ENCODE results near the gene SPG11. TPM values are rescaled to one million over a fixed set of nuclear protein-coding genes. Genes with fewer than 3 reads are reported as not detected.

The SPG11 gene
- total and polyA plus RNA-seq, 2 experiments from 2014 or later, result 23.3 to 42.2 TPM

- Mint-ChIP-seq H3K27me3 (ENCODE audit: insufficient read depth, low read depth, poor library complexity) (peaks cover 3% of the 10 kb centered on the region), H3K27ac (no peak overlapping the region), H3K36me3 (ENCODE audit: low read depth) (no peaks in the 10 kb centered on the region), H3K4me1 (peaks cover 9% of the 10 kb centered on the region; the same call in 2 of the 3 replicates), H3K4me3 (no peak overlapping the region), H3K9me3 (no peaks in the 10 kb centered on the region)
- no peak overlapping the region for H3K4me3 ChIP-seq
- H3K79me2 ChIP-seq (replicated peaks; ENCODE audit: insufficient read depth), result no peaks in the 10 kb centered on the region
- H3K9me2 ChIP-seq (ENCODE audit: insufficient read depth), result no peaks in the 10 kb centered on the region
- no peaks in the 10 kb centered on the region for H4K20me1 ChIP-seq (replicated peaks; ENCODE audit: insufficient read depth)
- H3K4me1 ChIP-seq (ENCODE audit: insufficient read depth), result no peaks in the 10 kb centered on the region
- ATAC-seq (no peak), DNase-seq (ENCODE audit: low spot score) (no peak)
- H2AFZ ChIP-seq, result 0 out of 2 replicates have a peak overlapping the region, but pooled peaks have one; percentile 34
- no peaks in the 10 kb centered on the region for H3K36me3 ChIP-seq (ENCODE audit: insufficient read depth)
- no peak overlapping the region for H3K4me2 ChIP-seq
- no peaks in the 10 kb centered on the region for H3F3A ChIP-seq (replicated peaks; ENCODE audit: low read depth)
- H3K27me3 ChIP-seq (ENCODE audit: insufficient read depth), result no peaks in the 10 kb centered on the region
- no peak overlapping the region for H3K27ac ChIP-seq (ENCODE audit: low read depth)
- TF ChIP-seq REST (IDR thresholded peaks at IDR 0.05; ENCODE audit: unreplicated experiment), result no peak
- no peak for TF ChIP-seq ZNF331 (CRISPR knock-in tag; IDR thresholded peaks at IDR 0.05; ENCODE audit: low read depth)
- TF ChIP-seq, protein P1, sequence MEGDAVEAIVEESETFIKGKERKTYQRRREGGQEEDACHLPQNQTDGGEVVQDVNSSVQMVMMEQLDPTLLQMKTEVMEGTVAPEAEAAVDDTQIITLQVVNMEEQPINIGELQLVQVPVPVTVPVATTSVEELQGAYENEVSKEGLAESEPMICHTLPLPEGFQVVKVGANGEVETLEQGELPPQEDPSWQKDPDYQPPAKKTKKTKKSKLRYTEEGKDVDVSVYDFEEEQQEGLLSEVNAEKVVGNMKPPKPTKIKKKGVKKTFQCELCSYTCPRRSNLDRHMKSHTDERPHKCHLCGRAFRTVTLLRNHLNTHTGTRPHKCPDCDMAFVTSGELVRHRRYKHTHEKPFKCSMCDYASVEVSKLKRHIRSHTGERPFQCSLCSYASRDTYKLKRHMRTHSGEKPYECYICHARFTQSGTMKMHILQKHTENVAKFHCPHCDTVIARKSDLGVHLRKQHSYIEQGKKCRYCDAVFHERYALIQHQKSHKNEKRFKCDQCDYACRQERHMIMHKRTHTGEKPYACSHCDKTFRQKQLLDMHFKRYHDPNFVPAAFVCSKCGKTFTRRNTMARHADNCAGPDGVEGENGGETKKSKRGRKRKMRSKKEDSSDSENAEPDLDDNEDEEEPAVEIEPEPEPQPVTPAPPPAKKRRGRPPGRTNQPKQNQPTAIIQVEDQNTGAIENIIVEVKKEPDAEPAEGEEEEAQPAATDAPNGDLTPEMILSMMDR (conservative IDR thresholded peaks at IDR 0.05; ENCODE audit: low read depth in 2 of 2), result no peak
Measured at GRCh38 chr15:44670087-44670950, 6.9 kb upstream of the SPG11 start.

DNA sequence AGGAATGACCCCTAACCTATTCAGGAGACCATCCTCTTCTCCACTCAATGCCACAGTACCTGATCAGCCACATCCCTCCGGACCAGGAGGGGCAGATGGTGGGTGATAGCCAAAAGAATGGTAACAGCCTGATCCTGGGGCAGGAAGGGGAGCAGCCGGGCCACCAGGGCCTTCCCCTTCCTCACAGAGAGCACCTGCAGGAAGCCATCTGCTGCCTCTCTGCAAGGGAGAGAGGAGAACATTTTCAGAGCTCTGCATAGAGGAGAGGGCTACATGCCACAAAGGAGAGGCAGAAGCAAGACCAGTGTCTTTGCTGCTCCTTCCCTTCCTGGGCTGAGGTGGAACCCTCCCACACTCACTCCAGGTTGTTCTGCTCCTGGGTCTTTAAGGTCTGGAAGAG is 5.5 kb upstream of the SPG11 start:
- H4K20me1 ChIP-seq (replicated peaks; ENCODE audit: insufficient read depth), result no peaks in the 10 kb centered on the region
- no peak overlapping the region for H3K4me3 Mint-ChIP-seq
- no peak overlapping the region for H3K27ac Mint-ChIP-seq
- ATAC-seq (no peak), DNase-seq (ENCODE audit: low spot score) (no peak)
- no peaks in the 10 kb centered on the region for H3K36me3 ChIP-seq (ENCODE audit: insufficient read depth)
- H3K4me1 ChIP-seq (ENCODE audit: insufficient read depth), result no peaks in the 10 kb centered on the region
- no peaks in the 10 kb centered on the region; the same call in 2 of the 3 replicates for H3K36me3 Mint-ChIP-seq (ENCODE audit: low read depth)
- no peaks in the 10 kb centered on the region for H3K9me3 Mint-ChIP-seq
- no peak overlapping the region for H3K27ac ChIP-seq (ENCODE audit: low read depth)
- peaks cover 3% of the 10 kb centered on the region for H3K27me3 Mint-ChIP-seq (ENCODE audit: insufficient read depth, low read depth, poor library complexity)
- H3K27me3 ChIP-seq (ENCODE audit: insufficient read depth), result no peaks in the 10 kb centered on the region
- no peak overlapping the region for H3K4me2 ChIP-seq
- no peaks in the 10 kb centered on the region for H3K9me2 ChIP-seq (ENCODE audit: insufficient read depth)
- no peaks in the 10 kb centered on the region for H3F3A ChIP-seq (replicated peaks; ENCODE audit: low read depth)
- no peak overlapping the region for H2AFZ ChIP-seq
- no peak overlapping the region for H3K4me3 ChIP-seq
- H3K4me1 Mint-ChIP-seq, result peaks cover 12% of the 10 kb centered on the region
- H3K79me2 ChIP-seq (replicated peaks; ENCODE audit: insufficient read depth), result no peaks in the 10 kb centered on the region
- no peak for TF ChIP-seq POLR2AphosphoS5 (IDR thresholded peaks at IDR 0.05; ENCODE audit: low read depth)
- no peak for TF ChIP-seq JUNB (IDR thresholded peaks at IDR 0.05; ENCODE audit: unreplicated experiment)
- no peak for TF ChIP-seq ZNF331 (CRISPR knock-in tag; IDR thresholded peaks at IDR 0.05; ENCODE audit: low read depth)
- no peak for TF ChIP-seq ZNF462 (CRISPR knock-in tag; IDR thresholded peaks at IDR 0.05)
- no peak for TF ChIP-seq ZNF114 (CRISPR knock-in tag; IDR thresholded peaks at IDR 0.05)
- no peak for TF ChIP-seq EZH2 (IDR thresholded peaks at IDR 0.05; ENCODE audit: low read depth, unreplicated experiment)
- no peak for TF ChIP-seq STAT1 (IDR thresholded peaks at IDR 0.05; ENCODE audit: unreplicated experiment)

Measured in GM23338 (cell line).